ENCODE measurements around the gene NOX4.
"Not testable (repeated sequence)": the region's sequence is repeated elsewhere in the genome, so short reads cannot be mapped to it uniquely, and the experiment has no call there.

Gene NOX4

GRCh38 chr11:89379976-89380771 is 111.0 kb downstream of the NOX4 start:
- DNase-seq (ENCODE audit: low read depth, low spot score) = not testable (repeated sequence)

GRCh38 chr11:89378986-89379385 is 112.2 kb downstream of the NOX4 start:
- not testable (repeated sequence) for DNase-seq (ENCODE audit: low read depth, low spot score)

GRCh38 chr11:89369356-89369755 is 121.8 kb downstream of the NOX4 start:
- not testable (repeated sequence) for DNase-seq (ENCODE audit: low read depth, low spot score)

- not testable (repeated sequence) for DNase-seq (ENCODE audit: low read depth, low spot score)
Measured at GRCh38 chr11:89364856-89365255, 126.3 kb downstream of the NOX4 start.

GRCh38 chr11:89361734-89362133 is 129.4 kb downstream of the NOX4 start:
- no peak for DNase-seq (ENCODE audit: low read depth, low spot score)

GRCh38 chr11:89359208-89359607 is 132.0 kb downstream of the NOX4 start:
- not testable (repeated sequence) for DNase-seq (ENCODE audit: low read depth, low spot score)

GRCh38 chr11:89358761-89359160 is 132.4 kb downstream of the NOX4 start:
- DNase-seq (ENCODE audit: low read depth, low spot score) = no peak

- no peak for DNase-seq (ENCODE audit: low read depth, low spot score)
Measured at GRCh38 chr11:89355646-89356045, 135.5 kb downstream of the NOX4 start.

GRCh38 chr11:89354513-89354912 is 136.7 kb downstream of the NOX4 start:
- not testable (repeated sequence) for DNase-seq (ENCODE audit: low read depth, low spot score)

- DNase-seq (ENCODE audit: low read depth, low spot score) = peak; percentile 18
Measured at GRCh38 chr11:89347071-89347470, 144.1 kb downstream of the NOX4 start.

GRCh38 chr11:89346601-89347000 is 144.6 kb downstream of the NOX4 start:
- no peak for DNase-seq (ENCODE audit: low read depth, low spot score)

- DNase-seq (ENCODE audit: low read depth, low spot score) = not testable (repeated sequence)
Measured at GRCh38 chr11:89342880-89343572, 148.1 kb downstream of the NOX4 start.

GRCh38 chr11:89340450-89340849 is 150.7 kb downstream of the NOX4 start:
- not testable (repeated sequence) for DNase-seq (ENCODE audit: low read depth, low spot score)

- DNase-seq (ENCODE audit: low read depth, low spot score) = not testable (repeated sequence)
Measured at GRCh38 chr11:89338073-89338472, 153.1 kb downstream of the NOX4 start.

GRCh38 chr11:89337100-89337650 is 154.0 kb downstream of the NOX4 start:
- DNase-seq (ENCODE audit: low read depth, low spot score) = not testable (repeated sequence)

GRCh38 chr11:89333704-89334103 is 157.5 kb downstream of the NOX4 start:
- peak; percentile 3 for DNase-seq (ENCODE audit: low read depth, low spot score)

GRCh38 chr11:89331940-89332339 is 159.2 kb downstream of the NOX4 start:
- not testable (repeated sequence) for DNase-seq (ENCODE audit: low read depth, low spot score)

- DNase-seq (ENCODE audit: low read depth, low spot score) = peak; percentile 65
Measured at GRCh38 chr11:89327885-89328284, 163.3 kb downstream of the NOX4 start.

GRCh38 chr11:89321401-89321800 is 169.8 kb downstream of the NOX4 start:
- no peak for DNase-seq (ENCODE audit: low read depth, low spot score)

GRCh38 chr11:89310607-89311006 is 180.6 kb downstream of the NOX4 start:
- not testable (repeated sequence) for DNase-seq (ENCODE audit: low read depth, low spot score)

GRCh38 chr11:89309321-89309985 is 181.7 kb downstream of the NOX4 start:
- DNase-seq (ENCODE audit: low read depth, low spot score) = not testable (repeated sequence)

- not testable (repeated sequence) for DNase-seq (ENCODE audit: low read depth, low spot score)
Measured at GRCh38 chr11:89308272-89308671, 182.9 kb downstream of the NOX4 start.
